Bronchial epithelial cell (primary cell): ENCODE data around the gene SPRYD3. TPM values are rescaled to one million over a fixed set of nuclear protein-coding genes. Genes with fewer than 3 reads are reported as not detected.

ENCODE experiments used
- DNase-seq: peaks from one replicate; pipeline ENCODE4 v3.0.0-alpha.2; 2010; ENCODE audit warnings: low read depth
- FAIRE-seq: peaks from 2 replicates; lab custom pipeline; 2011; peaks lifted over from hg19 to GRCh38; lab: Jason Lieb, UNC
- H3K27me3 ChIP-seq: 2 replicates; pipeline ENCODE4 v1.5.1; 2011; ENCODE audit warnings: low read length; ENCODE audit not compliant: control insufficient read depth, insufficient read depth
- H3K36me3 ChIP-seq: 2 replicates; pipeline ENCODE4 v1.5.1; 2011; ENCODE audit warnings: low read length; ENCODE audit not compliant: control insufficient read depth, insufficient read depth
- H3K4me3 ChIP-seq: 2 replicates; pipeline ENCODE4 v1.5.1; 2011; ENCODE audit warnings: mild to moderate bottlenecking, low read depth, low read length, control low read depth
- CTCF ChIP-seq: IDR thresholded peaks from 2 replicates; pipeline ENCODE4 v1.5.1; 2011; ENCODE audit warnings: mild to moderate bottlenecking, moderate library complexity, low read length, control low read depth, inconsistent platforms; ENCODE audit not compliant: insufficient read depth, severe bottlenecking
- total RNA-seq: library from RNA; depleted of rRNA; stranded (reverse); fragments of >200 nt; gene quantifications from 2 replicates; pipeline ENCODE4 v1.2.1, GENCODE V29; 2014

The SPRYD3 gene
- total RNA-seq, 1 donor from 2014 or later, result 18.7 TPM

DNA sequence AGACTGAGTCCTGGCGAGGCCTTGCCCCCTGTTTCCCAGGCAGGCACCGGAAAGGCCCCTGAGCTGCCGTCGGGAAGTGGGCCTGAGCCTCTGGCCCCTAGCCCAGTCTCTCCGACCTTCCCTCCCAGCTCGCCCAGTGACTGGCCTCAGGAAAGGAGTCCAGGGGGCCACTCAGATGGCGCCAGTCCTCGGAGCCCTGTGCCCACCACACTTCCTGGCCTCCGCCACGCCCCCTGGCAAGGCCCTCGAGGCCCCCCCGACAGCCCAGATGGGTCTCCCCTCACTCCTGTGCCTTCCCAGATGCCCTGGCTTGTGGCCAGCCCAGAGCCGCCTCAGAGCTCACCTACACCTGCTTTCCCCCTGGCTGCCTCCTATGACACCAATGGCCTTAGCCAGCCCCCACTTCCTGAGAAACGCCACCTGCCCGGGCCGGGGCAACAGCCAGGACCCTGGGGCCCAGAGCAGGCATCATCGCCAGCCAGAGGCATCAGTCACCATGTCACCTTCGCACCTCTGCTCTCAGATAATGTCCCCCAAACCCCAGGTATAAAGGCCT, 18.4 kb downstream of the SPRYD3 start:
- FAIRE-seq, result no peak
- TF ChIP-seq CTCF, result no peak
- no peak for DNase-seq
- Histone ChIP-seq H3K36me3 (peaks cover 14% of the 10 kb centered on the region), H3K4me3 (no peak overlapping the region), H3K27me3 (no peaks in the 10 kb centered on the region)

- FAIRE-seq (no peak), DNase-seq (no peak)
- H3K36me3 ChIP-seq, result peaks cover 12% of the 10 kb centered on the region
- TF ChIP-seq CTCF, result no peak
- H3K27me3 ChIP-seq, result no peaks in the 10 kb centered on the region
- H3K4me3 ChIP-seq, result no peak overlapping the region
Measured at GRCh38 chr12:53060064-53060720, 19.0 kb downstream of the SPRYD3 start.

DNA sequence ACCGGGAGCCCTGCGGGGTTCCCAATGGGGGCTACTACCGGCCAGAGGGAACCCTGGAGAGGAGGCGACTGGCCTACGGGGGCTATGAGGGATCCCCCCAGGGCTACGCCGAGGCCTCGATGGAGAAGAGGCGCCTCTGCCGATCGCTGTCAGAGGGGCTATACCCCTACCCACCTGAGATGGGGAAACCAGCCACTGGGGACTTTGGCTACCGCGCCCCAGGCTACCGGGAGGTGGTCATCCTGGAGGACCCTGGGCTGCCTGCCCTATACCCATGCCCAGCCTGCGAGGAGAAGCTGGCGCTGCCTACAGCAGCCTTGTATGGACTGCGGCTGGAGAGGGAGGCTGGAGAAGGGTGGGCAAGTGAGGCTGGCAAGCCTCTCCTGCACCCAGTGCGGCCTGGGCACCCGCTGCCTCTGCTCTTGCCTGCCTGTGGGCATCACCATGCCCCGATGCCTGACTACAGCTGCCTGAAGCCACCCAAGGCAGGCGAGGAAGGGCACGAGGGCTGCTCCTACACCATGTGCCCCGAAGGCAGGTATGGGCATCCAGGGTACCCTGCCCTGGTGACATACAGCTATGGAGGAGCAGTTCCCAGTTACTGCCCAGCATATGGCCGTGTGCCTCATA, 19.6 kb downstream of the SPRYD3 start:
- no peak for FAIRE-seq
- DNase-seq, result no peak
- Histone ChIP-seq H3K4me3 (no peak overlapping the region), H3K36me3 (peaks cover 8% of the 10 kb centered on the region), H3K27me3 (no peaks in the 10 kb centered on the region)
- no peak for TF ChIP-seq CTCF

DNA sequence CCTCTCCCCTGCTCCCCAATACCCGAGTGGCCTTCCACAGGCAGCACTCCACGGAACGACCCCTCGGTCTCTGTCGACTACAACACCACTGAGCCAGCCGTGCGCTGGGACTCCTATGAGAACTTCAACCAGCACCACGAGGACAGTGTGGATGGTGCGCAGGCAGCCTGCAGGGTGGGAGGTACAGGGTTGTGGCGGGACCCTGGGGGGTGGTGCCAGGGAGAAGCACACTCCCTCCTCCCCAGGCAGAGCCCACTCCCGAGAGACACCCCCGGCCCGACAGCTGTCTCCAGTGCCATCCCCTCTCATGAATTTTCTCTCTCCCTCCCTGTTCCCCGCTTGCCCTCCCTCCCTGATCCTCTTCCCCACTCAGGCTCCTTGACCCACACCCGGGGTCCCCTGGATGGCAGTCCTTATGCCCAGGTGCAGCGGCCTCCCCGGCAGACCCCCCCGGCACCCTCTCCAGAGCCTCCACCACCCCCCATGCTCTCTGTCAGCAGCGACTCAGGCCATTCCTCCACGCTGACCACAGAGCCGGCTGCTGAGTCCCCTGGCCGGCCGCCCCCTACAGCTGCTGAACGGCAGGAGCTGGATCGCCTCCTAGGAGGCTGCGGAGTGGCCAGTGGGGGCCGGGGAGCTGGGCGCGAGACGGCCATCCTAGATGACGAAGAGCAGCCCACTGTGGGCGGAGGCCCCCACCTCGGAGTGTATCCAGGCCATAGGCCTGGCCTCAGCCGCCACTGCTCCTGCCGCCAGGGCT, 20.3 kb downstream of the SPRYD3 start:
- H3K36me3 ChIP-seq, result peaks cover 8% of the 10 kb centered on the region
- H3K27me3 ChIP-seq, result no peaks in the 10 kb centered on the region
- FAIRE-seq, result no peak
- H3K4me3 ChIP-seq, result no peak overlapping the region
- DNase-seq, result no peak
- no peak for TF ChIP-seq CTCF

DNA sequence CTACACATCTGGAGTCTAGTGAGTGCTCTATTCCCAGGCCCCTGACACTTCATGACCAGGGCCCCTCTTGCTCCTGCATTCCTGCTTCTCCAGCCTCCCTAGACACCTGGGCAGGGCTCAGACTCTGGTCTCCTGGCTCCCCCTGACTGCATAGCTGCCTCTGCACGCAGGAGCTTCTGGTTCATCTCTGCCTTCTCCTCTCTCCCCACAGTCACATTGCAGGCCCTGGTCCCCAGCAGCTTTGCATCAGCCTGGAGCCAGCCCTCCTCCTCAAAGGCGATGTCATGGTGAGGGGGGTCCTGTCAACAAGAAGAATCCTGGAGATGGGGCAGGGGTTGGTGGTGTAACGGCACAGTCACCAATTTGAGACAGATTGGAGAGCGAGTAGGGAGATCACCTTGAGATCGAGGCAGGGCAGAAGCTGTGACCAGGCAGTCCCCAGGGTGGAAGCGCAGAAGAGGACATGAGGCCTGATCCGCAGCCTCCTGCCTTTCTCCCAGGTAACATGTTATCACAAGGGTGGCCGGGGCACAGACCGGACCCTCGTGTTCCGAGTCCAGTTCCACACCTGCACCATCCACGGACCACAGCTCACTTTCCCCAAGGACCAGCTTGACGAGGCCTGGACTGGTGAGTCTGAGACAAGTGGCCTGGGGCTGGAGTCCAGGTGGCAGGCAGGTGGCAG, 21.2 kb downstream of the SPRYD3 start:
- FAIRE-seq, result no peak
- Histone ChIP-seq H3K27me3 (no peaks in the 10 kb centered on the region), H3K36me3 (peaks cover 6% of the 10 kb centered on the region), H3K4me3 (no peak overlapping the region)
- TF ChIP-seq CTCF, result no peak
- no peak for DNase-seq
